ENCODE measurements around the gene RASAL2. TPM values are rescaled to one million over a fixed set of nuclear protein-coding genes. Genes with fewer than 3 reads are reported as not detected.

The RASAL2 gene
- total and polyA plus RNA-seq, 2 of the 4 experiments (the other 2 are of a cell fraction), result 13.1 to 20.6 TPM

GRCh38 chr1:178284058-178284457 is 190.2 kb downstream of the RASAL2 start:
- H3K27ac ChIP-seq (ENCODE audit: insufficient read depth, low read length), result no peak overlapping the region
- in situ Hi-C loops (cut with MboI; ENCODE audit: low sequenced_read_pairs), result loop anchor here (5.0 kb wide), 2 partner anchors 252 to 327 kb away; no protein-coding TSS in a partner anchor

More at GRCh38 chr1:178284058-178284457, 190.2 kb downstream of the RASAL2 start:
- Histone ChIP-seq H2BK20ac (ENCODE audit: low read depth, low read length) (no peak overlapping the region; the same call in 1 of the 2 replicates), H2AFZ (replicated peaks; ENCODE audit: low read length, poor library complexity) (no peak overlapping the region), H3K4ac (ENCODE audit: low read depth, low read length) (no peak overlapping the region; the same call in 1 of the 2 replicates), H2AK5ac (ENCODE audit: low read depth, low read length) (no peak overlapping the region), H3K4me1 (ENCODE audit: control insufficient read depth, insufficient read depth, low read length) (peaks cover 10% of the 10 kb centered on the region), H2AK9ac (replicated peaks; ENCODE audit: low read depth, low read length, poor library complexity) (no peak overlapping the region), H3K9me3 (ENCODE audit: control insufficient read depth, insufficient read depth, low read length) (no peaks in the 10 kb centered on the region), H3K36me3 (ENCODE audit: control insufficient read depth, insufficient read depth, low read length) (no peaks in the 10 kb centered on the region), H2BK5ac (ENCODE audit: low read depth, low read length, poor library complexity, severe bottlenecking) (peak overlapping the region; percentile 5), H4K8ac (ENCODE audit: low read depth in 2 of 2, low read length in 2 of 2) (peak overlapping the region in 1 of 2 experiments; percentile 10; a peak in 2 of 4 replicates), H2BK15ac (ENCODE audit: low read depth, low read length) (no peak overlapping the region), H4K91ac (ENCODE audit: insufficient read depth, low read depth, low read length) (0 out of 2 replicates have a peak overlapping the region, but pooled peaks have one; percentile 18), H4K20me1 (ENCODE audit: insufficient read depth, low read length) (no peaks in the 10 kb centered on the region), H3K9ac (ENCODE audit: low read depth, low read length) (no peak overlapping the region), H3K79me1 (ENCODE audit: low read depth in 1 of 2, low read length in 2 of 2) (peaks cover 10 to 16% of the 10 kb centered on the region in 2 experiments; a peak in 3 of 4 replicates), H4K5ac (ENCODE audit: low read depth, low read length) (peak overlapping the region; percentile 84), H2BK120ac (ENCODE audit: low read depth, low read length) (no peak overlapping the region), H3K14ac (replicated peaks; ENCODE audit: low read depth, low read length) (no peak overlapping the region), H3K9me1 (ENCODE audit: insufficient read depth, low read length) (no peaks in the 10 kb centered on the region), H3K4me2 (ENCODE audit: low read depth, low read length) (no peak overlapping the region), H3K27me3 (ENCODE audit: control insufficient read depth, insufficient read depth, low read length) (no peaks in the 10 kb centered on the region), H3K18ac (ENCODE audit: low read depth, low read length) (peak overlapping the region; percentile 80; the same call in 1 of the 2 replicates), H3K4me3 (ENCODE audit: insufficient read depth, low read depth, low read length) (no peak overlapping the region), H3K23ac (ENCODE audit: low read depth, low read length) (no peak overlapping the region), H3K56ac (ENCODE audit: extremely low read depth, insufficient read depth, low read length) (no peak overlapping the region)
- CTCF ChIA-PET, result interaction anchor here (0.9 to 1.8 kb wide), 3 partner anchors 10 to 338 kb away, joined by 3 to 8 read pairs (median 3); no protein-coding TSS in a partner anchor
- TF ChIP-seq MAFK (IDR thresholded peaks at IDR 0.05; ENCODE audit: low read depth, low read length), result no peak
- TF ChIP-seq FOS (IDR thresholded peaks at IDR 0.05; ENCODE audit: low read depth, low read length), result no peak
- no peak for TF ChIP-seq MAZ (IDR thresholded peaks at IDR 0.05; ENCODE audit: borderline replicate concordance, low read depth, low read length)
- no peak for TF ChIP-seq CEBPB (IDR thresholded peaks at IDR 0.05; ENCODE audit: low read depth, low read length)
- no peak for TF ChIP-seq MXI1 (IDR thresholded peaks at IDR 0.05; ENCODE audit: borderline replicate concordance, low read depth, low read length)
- TF ChIP-seq SMC3 (IDR thresholded peaks at IDR 0.05; ENCODE audit: low read depth, low read length), result no peak
- TF ChIP-seq RAD21 (IDR thresholded peaks at IDR 0.05; ENCODE audit: low read length), result no peak
- TF ChIP-seq CTCF (conservative IDR thresholded peaks at IDR 0.05; ENCODE audit: low read depth, low read length), result no peak
- BruUV-seq (replicated peaks), result no TSS peak
- no CpG with 5 or more reads among the region's 3 CpGs for WGBS, 2 experiments (ENCODE audit: extremely low coverage in 2 of 2, insufficient read length in 1 of 2)
- intact Hi-C loops (cut with micrococcal nuclease) (no loop called here), dilution Hi-C loops (cut with HindIII; ENCODE audit: low sequenced_read_pairs, unreplicated experiment) (loop anchor here (25.0 kb wide), 1 partner anchor 247 kb away; no protein-coding TSS in a partner anchor)
- ATAC-seq (ENCODE audit: low read depth) (no peak; the same call in 1 of the 2 replicates), DNase-seq (no peak)
- POLR2A ChIA-PET (ENCODE audit: unreplicated experiment), result no interaction called here
